Prostate gland (tissue), 2 donors: Measurements from ENCODE around the gene NDUFA1. TPM values are rescaled to one million over a fixed set of nuclear protein-coding genes. Genes with fewer than 3 reads are reported as not detected.

Experiments used
- DNase-seq: peaks from one replicate; pipeline ENCODE4 v3.0.0-alpha.2; 2019; ENCODE audit warnings: low spot score
- H3K27ac ChIP-seq, 2 donors: fragments of 200-600 bp; sonication (generic); 2 replicates each; pipeline ENCODE4 v1.5.1; 2017 to 2019
- H3K27me3 ChIP-seq: fragments of 200-600 bp; sonication (generic); replicated peaks from 2 replicates; pipeline ENCODE4 v1.5.1; 2019; ENCODE audit not compliant: insufficient read depth
- H3K36me3 ChIP-seq, 2 donors: fragments of 200-600 bp; sonication (generic); 1 replicate in 1 of 2; 2 replicates in 1 of 2; pipeline versions ENCODE4 v1.5.1 to v1.8.1; 2017 to 2019
- H3K4me1 ChIP-seq: fragments of 200-600 bp; sonication (generic); replicated peaks from 2 replicates; pipeline ENCODE4 v1.5.1; 2019
- H3K4me3 ChIP-seq, 2 donors: fragments of 200-600 bp; sonication (generic); 2 replicates each; pipeline ENCODE4 v1.5.1; 2017 to 2019
- H3K9me3 ChIP-seq: fragments of 200-600 bp; sonication (generic); 2 replicates; pipeline ENCODE4 v1.5.1; 2017
- CTCF ChIP-seq, 4 experiments: fragments of 200-600 bp in 2 of 4; fragments of 450-650 bp in 2 of 4; sonication (generic) in 2 of 4; IDR thresholded peaks; 1 replicate in 3 of 4; 2 replicates in 1 of 4; pipeline ENCODE4 v1.5.1; 2016 to 2019; ENCODE audit warnings: antibody characterized with exemption in 4 of 4, mild to moderate bottlenecking in 2 of 4, moderate library complexity in 2 of 4
- POLR2A ChIP-seq: fragments of 450-650 bp; IDR thresholded peaks from one replicate; pipeline ENCODE4 v1.6.1; 2016; ENCODE audit warnings: antibody characterized with exemption, mild to moderate bottlenecking
- POLR2AphosphoS5 ChIP-seq: sonication (generic); formaldehyde crosslinking; IDR thresholded peaks from one replicate; pipeline ENCODE4 v1.6.1; 2017; ENCODE audit warnings: antibody characterized with exemption
- WGBS: methylation state at CpG from one replicate; pipeline ENCODE4 v1.1.5; 2018; 5-methylcytosine and 5-hydroxymethylcytosine counted together
- intact Hi-C: fragments of 100-400 bp; cut with DNase I; formaldehyde crosslinking; loops from one replicate; pipeline ENCODE4 v1.14.2; 2022
- total RNA-seq, 2 donors: library from RNA; depleted of rRNA; stranded (reverse); fragments of >200 nt; gene quantifications; one replicate each; pipeline ENCODE4 v1.1.0, GENCODE V29; 2016

NDUFA1 gene
- total RNA-seq, 2 donors from 2014 or later: 54.6 to 96.5 TPM

GRCh38 chrX:119852382-119853353, 19.0 kb upstream of the NDUFA1 start, which contains the start of gene UPF3B:
TSS of gene UPF3B (minus strand) at chrX:119852963. CDS start at chrX:119852928, 35 bp downstream.
- H3K9me3 ChIP-seq: no peaks in the 10 kb centered on the region
- H3K36me3 ChIP-seq: no peaks in the 10 kb centered on the region
- H3K27ac ChIP-seq: peak within 1 kb of the TSS; percentile 86
- H3K4me3 ChIP-seq: peak within 1 kb of the TSS; percentile 50 to 54
- no peaks in the 10 kb centered on the region for H3K27me3 ChIP-seq
- no peaks in the 10 kb centered on the region for H3K4me1 ChIP-seq
- TF ChIP-seq POLR2A (peak; percentile 70), CTCF (IDR thresholded peaks at IDR 0.05) (peak in 1 of 4 experiments; percentile 14), POLR2AphosphoS5 (peak; percentile 87)
- under 1% methylated on average over 52 of the region's 54 CpGs for WGBS
- intact Hi-C loops: no loop called here
- DNase-seq: peak; percentile 95

GRCh38 chrX:119853444-119853843, 18.2 kb upstream of the NDUFA1 start:
- H3K4me3 ChIP-seq: peak overlapping the region; percentile 13 to 50
- H3K9me3 ChIP-seq: no peaks in the 10 kb centered on the region
- intact Hi-C loops: no loop called here
- no peaks in the 10 kb centered on the region for H3K27me3 ChIP-seq
- WGBS: 14% methylated on average over 10 of the region's 10 CpGs
- TF ChIP-seq POLR2A (no peak), CTCF (IDR thresholded peaks at IDR 0.05) (no peak), POLR2AphosphoS5 (no peak)
- H3K4me1 ChIP-seq: no peaks in the 10 kb centered on the region
- no peaks in the 10 kb centered on the region for H3K36me3 ChIP-seq
- DNase-seq: no peak
- peak overlapping the region; percentile 61 to 86 for H3K27ac ChIP-seq

- 0% methylated on average over 25 of the region's 25 CpGs for WGBS
- Histone ChIP-seq H3K27ac (peak overlapping the region; percentile 83 to 89), H3K36me3 (no peaks in the 10 kb centered on the region), H3K9me3 (no peaks in the 10 kb centered on the region), H3K27me3 (no peaks in the 10 kb centered on the region), H3K4me1 (no peaks in the 10 kb centered on the region), H3K4me3 (peak overlapping the region; percentile 50 to 54)
- intact Hi-C loops: loop anchor here (5.0 to 10.0 kb wide), 2 partner anchors 78 to 266 kb away; partner anchors contain the start of genes NKRF and RPL39
- DNase-seq: peak; percentile 8
- TF ChIP-seq POLR2AphosphoS5 (no peak), CTCF (IDR thresholded peaks at IDR 0.05) (no peak), POLR2A (no peak)
Observed at GRCh38 chrX:119870626-119871131, 953 bp upstream of the NDUFA1 start.

GRCh38 chrX:119871245-119871598, 410 bp upstream of the NDUFA1 start:
- Histone ChIP-seq H3K36me3 (no peaks in the 10 kb centered on the region), H3K27ac (peak overlapping the region; percentile 83 to 89), H3K9me3 (no peaks in the 10 kb centered on the region), H3K27me3 (no peaks in the 10 kb centered on the region), H3K4me3 (peak overlapping the region; percentile 50 to 54), H3K4me1 (no peaks in the 10 kb centered on the region)
- no peak for DNase-seq
- intact Hi-C loops: loop anchor here (5.0 to 10.0 kb wide), 2 partner anchors 79 to 266 kb away; partner anchors contain the start of genes NKRF and RPL39
- 0% methylated on average over 1 of the region's 26 CpGs for WGBS
- no peak for TF ChIP-seq CTCF (IDR thresholded peaks at IDR 0.05)
- no peak for TF ChIP-seq POLR2A
- no peak for TF ChIP-seq POLR2AphosphoS5
